ENCODE measurements around the gene NRP1.

NRP1 gene

GRCh38 chr10:33349268-33349667 lies 14.8 kb upstream of the NRP1 start:
- no peak for DNase-seq (ENCODE audit: low read depth in 2 of 2)

DNA sequence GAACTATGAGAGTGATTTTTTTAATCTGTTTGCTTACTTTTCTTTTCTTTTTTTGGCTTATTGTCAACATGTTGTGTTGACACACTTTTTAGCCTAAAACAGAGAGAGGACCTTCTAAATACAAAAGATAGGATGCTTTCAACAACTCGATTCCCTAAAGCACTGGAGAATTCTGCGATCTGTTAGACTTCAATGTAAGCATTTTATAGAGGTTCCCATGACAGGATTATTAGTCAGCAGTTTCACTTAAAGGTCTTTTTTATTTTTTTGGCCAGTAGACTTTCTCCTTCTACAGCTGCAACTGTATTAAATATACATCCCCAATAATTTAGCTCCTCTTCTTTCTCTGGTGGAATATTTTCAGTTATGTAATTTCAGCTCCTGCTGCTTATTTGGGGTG lies 12.7 kb upstream of the NRP1 start:
- no peak for DNase-seq (ENCODE audit: low read depth in 2 of 2)

DNA sequence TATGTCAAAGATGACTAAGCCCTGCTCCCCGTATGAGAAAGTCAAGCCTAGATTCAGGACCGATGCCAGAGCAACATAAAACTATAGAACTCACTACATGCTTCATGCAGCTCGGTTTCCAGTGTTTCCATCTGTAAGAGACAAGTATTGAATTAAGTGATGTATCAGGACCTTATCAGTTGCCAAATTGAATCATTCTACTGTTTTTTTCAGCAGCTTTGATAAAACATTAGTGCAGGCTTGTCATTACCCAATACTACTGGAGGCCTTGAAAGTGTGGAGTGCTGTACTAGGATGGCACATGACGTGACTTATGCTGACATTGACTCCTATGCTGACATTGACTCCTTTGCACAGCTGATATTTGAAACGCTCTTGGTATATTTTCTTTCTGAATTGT lies 10.8 kb upstream of the NRP1 start:
- no peak for DNase-seq (ENCODE audit: low read depth in 2 of 2)

DNA sequence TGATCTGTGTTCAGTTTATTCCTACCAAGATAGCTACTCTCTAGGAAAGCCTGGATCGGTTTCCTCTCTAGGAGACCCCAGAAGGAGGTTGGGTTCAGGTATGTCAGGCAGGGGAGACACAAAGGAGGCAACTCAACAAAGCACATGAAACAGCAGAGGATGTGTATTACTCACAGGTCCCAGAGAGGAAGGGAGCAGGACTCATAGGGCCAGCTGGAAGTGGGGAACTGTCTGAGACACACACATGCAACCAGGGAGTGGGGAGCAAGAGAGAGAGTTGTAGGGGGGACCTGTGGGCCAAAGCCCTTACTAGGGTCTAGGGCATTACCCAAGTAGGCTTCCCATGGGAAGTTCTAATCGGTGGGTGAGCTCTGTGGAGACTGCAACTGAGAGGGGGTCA lies 10.2 kb upstream of the NRP1 start:
- no peak for DNase-seq (ENCODE audit: low read depth in 2 of 2)

DNA sequence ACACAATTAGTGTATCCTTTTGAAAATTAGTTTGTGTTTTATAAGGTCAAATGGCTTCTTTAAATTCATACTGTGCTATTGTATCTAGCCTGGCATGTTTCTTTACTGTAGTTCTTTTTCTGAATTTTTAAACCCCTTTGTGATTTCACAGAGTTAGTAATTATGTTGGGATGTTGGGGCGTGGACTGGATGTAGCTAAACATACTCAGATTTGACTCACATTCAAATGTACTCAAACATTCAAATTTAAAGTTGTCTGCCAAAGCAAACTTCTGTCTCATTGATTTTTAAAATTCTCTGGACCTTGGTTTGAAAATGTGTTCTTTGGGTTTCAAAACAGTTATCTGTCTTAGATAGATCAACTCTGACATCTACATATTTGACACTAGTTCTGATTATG lies 7.2 kb upstream of the NRP1 start:
- no peak for DNase-seq (ENCODE audit: low read depth in 2 of 2)

DNA sequence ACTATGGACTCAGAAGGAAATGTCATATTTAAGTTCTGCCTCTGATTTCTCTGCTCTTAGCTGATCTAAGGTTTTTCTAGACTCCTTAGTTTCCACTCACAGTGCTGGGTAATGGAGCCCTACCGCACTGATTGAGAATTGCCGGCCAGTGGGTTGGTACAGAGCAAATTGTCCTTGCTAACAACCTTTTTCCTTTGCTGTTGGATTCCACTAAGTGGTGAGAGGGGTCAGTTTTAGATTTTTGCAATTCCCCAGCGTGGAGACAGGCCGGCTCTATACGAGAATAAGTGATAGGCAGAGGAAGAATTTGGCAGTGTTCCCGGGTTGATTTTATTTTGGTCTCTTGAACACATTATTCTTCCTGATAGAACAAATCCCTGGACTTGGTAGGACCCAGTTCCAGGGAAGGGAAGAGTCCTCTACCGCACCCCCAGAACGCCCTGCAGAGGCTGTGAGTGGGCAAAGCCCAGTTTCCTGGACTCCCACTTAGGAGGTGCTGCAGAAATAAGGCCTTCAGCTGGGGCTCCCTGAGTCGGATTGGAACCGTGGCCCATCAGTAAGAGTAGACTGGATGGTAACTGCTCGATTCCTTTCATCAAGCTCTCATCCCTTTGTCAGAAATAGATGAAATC lies 3.0 kb upstream of the NRP1 start:
- no peak for DNase-seq (ENCODE audit: low read depth in 2 of 2)

DNA sequence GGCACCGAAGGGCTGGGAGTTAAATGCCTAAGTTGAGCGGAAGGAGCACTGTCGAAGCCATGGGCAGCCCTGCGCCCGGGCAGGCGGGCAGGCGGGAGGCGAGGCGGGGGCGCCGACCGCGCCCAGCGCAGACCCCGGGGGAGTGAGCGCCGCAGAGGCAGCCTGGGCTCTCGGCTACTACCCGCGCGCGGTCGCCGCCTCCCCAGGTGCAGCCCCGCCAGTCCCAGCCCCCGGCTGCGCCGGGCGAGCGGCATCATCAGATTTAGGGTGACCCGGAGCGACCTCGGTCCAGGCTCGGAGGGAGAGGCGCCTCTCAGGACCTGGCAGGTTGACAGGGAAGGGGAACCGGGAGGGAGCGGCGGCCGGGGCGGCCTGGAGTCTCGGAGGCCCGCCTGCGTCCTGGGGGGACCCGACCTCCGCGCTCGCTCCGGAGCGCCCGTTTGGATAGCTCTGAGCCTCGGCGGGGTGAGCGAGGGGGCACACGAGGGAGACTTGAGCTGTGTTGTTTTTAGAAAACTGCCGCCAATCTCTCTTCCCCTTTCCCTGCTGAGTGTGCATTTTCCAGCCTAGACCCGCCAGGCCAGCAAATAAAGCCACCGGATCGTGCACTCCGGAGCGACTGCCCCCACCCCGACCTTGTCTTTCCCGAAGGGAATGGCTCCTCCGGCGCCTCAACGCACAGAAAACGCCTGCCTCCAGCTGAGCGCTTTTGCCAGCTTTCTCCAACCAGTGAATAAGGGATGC lies 2.3 kb upstream of the NRP1 start:
- no peak for DNase-seq (ENCODE audit: low read depth in 2 of 2)

- no peak for DNase-seq (ENCODE audit: low read depth in 2 of 2)
Measured at GRCh38 chr10:33335801-33336581, 1.5 kb upstream of the NRP1 start.

DNA sequence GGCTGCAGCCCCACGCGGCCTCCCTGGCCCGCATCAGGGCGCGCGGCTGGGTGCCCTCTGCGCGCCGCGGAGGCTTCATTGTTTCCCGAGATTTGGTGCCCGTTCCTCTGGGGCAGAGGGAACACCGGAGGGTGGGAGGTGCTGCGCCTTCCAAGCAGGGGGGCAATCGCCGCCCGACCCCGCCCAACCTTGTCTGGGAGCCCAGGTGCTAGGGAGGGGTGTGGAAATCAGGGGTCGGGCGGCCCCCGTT lies 1.0 kb upstream of the NRP1 start:
- no peak for DNase-seq (ENCODE audit: low read depth in 2 of 2)

- DNase-seq (ENCODE audit: low read depth in 2 of 2) = no peak
Measured at GRCh38 chr10:33334805-33335550, 511 bp upstream of the NRP1 start.

GRCh38 chr10:33333260-33334101 lies 986 bp downstream of the NRP1 start:
- no peak for DNase-seq (ENCODE audit: low read depth in 2 of 2)

DNA sequence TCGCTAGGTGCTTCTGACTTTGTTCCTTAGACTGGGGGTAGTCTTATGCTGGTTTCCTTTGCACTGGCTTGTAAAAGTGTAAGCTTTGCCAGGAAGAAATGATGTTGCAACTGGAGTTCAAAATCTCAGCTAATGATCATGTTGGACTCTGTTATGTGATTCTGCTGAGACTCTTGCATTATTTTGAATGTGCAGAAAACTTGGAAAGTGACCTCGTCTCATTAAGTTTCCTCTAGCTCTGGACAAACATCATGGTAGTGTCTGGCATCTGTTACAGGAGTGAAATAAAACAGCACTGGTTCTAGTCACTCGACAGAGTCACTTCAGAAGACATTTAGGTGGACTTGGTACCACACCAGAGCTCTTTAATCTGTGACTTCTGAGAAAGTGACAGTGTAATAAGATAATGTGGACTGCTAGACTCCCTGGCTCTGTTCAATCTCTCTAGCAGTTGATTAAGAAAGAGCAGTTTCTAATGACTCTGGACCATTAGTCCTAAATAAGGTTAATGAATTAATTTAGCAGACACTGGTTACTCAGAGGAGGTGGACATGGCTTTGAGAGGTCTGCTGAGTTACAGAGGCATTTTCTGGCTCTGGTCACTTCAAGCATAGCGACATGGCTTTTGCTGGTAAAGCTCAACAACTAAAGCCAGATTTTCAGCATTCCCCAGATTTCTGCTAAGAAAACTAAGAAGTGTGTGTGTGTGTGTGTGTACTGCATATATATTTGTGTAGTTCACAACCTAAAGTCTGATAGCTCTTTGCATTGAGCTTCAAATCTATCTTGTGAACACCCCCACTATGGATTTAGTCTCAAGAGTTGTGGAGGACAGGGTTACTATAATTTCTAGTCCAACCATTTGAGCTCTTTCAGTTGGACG lies 2.0 kb downstream of the NRP1 start:
- DNase-seq (ENCODE audit: low read depth in 2 of 2) = no peak

- DNase-seq (ENCODE audit: low read depth in 2 of 2) = no peak
Measured at GRCh38 chr10:33331379-33331694, 3.1 kb downstream of the NRP1 start.

- peak; percentile 75 for DNase-seq (ENCODE audit: low read depth in 2 of 2)
Measured at GRCh38 chr10:33330543-33331378, 3.7 kb downstream of the NRP1 start.

GRCh38 chr10:33329178-33329577 lies 5.3 kb downstream of the NRP1 start:
- no peak for DNase-seq (ENCODE audit: low read depth in 2 of 2)

GRCh38 chr10:33328253-33328652 lies 6.2 kb downstream of the NRP1 start:
- DNase-seq (ENCODE audit: low read depth in 2 of 2) = no peak

DNA sequence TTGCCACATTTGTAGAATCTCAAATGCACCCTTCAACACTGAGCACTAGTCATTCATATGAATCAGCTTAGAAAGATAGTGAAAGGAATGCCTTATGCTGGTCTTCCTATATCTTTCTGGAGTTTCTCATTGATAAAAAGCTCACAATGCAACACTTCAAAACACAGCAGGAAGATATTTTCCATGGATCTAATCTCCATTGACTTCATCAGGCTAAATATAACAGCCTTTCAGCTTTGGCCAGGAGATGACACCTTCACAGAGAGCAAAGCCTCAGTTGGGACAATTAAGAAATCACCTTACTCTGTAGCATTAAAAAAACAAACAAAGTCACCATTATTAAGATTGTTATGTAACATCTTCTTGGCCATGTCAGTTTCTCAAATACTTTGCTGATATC lies 6.7 kb downstream of the NRP1 start:
- no peak for DNase-seq (ENCODE audit: low read depth in 2 of 2)

DNA sequence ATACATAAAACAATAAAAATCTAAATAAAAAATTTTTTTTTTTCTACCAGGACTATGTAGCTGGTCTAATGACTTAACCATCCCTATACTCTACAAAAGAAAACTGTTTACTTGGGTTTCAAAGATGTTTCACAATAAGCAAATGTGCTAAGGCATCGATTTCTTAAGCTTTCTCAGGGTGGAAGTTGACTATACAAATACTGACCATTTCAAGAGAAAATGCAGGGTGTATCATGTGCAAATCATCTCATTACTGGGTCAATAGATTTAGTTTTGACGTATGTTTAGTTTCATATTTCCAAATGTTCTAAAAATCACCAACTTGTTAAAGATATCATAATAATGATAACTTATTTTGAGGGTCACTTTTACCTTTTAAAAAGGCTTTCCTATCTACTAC lies 7.5 kb downstream of the NRP1 start:
- no peak for DNase-seq (ENCODE audit: low read depth in 2 of 2)

DNA sequence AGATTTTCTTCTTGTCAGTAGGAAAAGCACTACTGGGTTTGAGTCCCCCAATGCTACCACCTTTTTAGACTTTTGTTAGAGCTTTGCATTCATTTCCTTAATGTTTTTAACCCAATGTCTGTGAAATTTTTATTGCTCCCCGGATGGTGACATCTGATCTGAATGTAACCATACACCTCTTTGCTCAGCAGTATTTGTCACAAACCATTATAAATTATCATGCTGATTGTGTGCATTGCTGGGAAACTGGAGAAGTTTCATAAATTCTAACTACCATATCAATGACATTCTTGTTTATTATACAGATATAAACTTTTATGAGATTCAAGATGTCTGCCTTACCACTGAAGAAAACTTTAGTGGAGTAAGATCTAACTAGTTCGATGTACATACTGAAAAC lies 8.5 kb downstream of the NRP1 start:
- DNase-seq (ENCODE audit: low read depth in 2 of 2) = no peak

GRCh38 chr10:33323721-33324120 lies 10.7 kb downstream of the NRP1 start:
- no peak for DNase-seq (ENCODE audit: low read depth in 2 of 2)
